Hepatocyte (in vitro differentiated cells): ENCODE data around the gene TTLL7. TPM values are rescaled to one million over a fixed set of nuclear protein-coding genes. Genes with fewer than 3 reads are reported as not detected.
A peak's percentile ranks its signal among the peaks of the same experiment; 100 is the strongest.

ENCODE experiments used
- DNase-seq: peaks from one replicate; pipeline ENCODE4 v3.0.0-alpha.2; 2016; ENCODE audit warnings: low spot score
- H2AFZ ChIP-seq: fragments of 200-600 bp; sonication (generic); 2 replicates; pipeline ENCODE4 v1.6.0; 2016; ENCODE audit warnings: antibody characterized with exemption, mild to moderate bottlenecking
- H3K27ac ChIP-seq: fragments of 200-600 bp; sonication (generic); 2 replicates; pipeline ENCODE4 v1.5.1; 2016; ENCODE audit warnings: mild to moderate bottlenecking
- H3K27me3 ChIP-seq: fragments of 200-600 bp; sonication (generic); 2 replicates; pipeline ENCODE4 v1.6.1; 2016
- H3K36me3 ChIP-seq: fragments of 200-600 bp; sonication (generic); replicated peaks from 2 replicates; pipeline ENCODE4 v1.5.1; 2016; ENCODE audit warnings: low read depth; ENCODE audit not compliant: insufficient read depth
- H3K4me1 ChIP-seq: fragments of 200-600 bp; sonication (generic); 2 replicates; pipeline ENCODE4 v1.5.1; 2016; ENCODE audit warnings: mild to moderate bottlenecking, moderate library complexity; ENCODE audit not compliant: insufficient read depth
- H3K4me2 ChIP-seq: fragments of 200-600 bp; sonication (generic); 2 replicates; pipeline ENCODE4 v1.6.0; 2016
- H3K4me3 ChIP-seq: fragments of 200-600 bp; sonication (generic); 2 replicates; pipeline ENCODE4 v1.5.1; 2016; ENCODE audit warnings: mild to moderate bottlenecking
- H3K79me2 ChIP-seq: fragments of 200-600 bp; sonication (generic); 2 replicates; pipeline ENCODE4 v1.6.0; 2017; ENCODE audit warnings: mild to moderate bottlenecking
- H3K9me2 ChIP-seq: fragments of 200-600 bp; sonication (generic); replicated peaks from 2 replicates; pipeline ENCODE4 v1.6.0; 2017; ENCODE audit warnings: mild to moderate bottlenecking; ENCODE audit not compliant: insufficient read depth
- H3K9me3 ChIP-seq: fragments of 200-600 bp; sonication (generic); 2 replicates; pipeline ENCODE4 v1.5.1; 2016; ENCODE audit warnings: low read depth, mild to moderate bottlenecking
- H4K20me1 ChIP-seq: fragments of 200-600 bp; sonication (generic); 2 replicates; pipeline ENCODE4 v1.6.0; 2016; ENCODE audit warnings: mild to moderate bottlenecking; ENCODE audit not compliant: insufficient read depth, poor library complexity, severe bottlenecking
- EZH2 ChIP-seq: fragments of 200-600 bp; sonication (generic); IDR thresholded peaks from 2 replicates; pipeline ENCODE4 v1.6.1; 2016; ENCODE audit warnings: antibody characterized with exemption, mild to moderate bottlenecking, borderline replicate concordance
- EZH2phosphoT487 ChIP-seq: fragments of 200-600 bp; sonication (generic); IDR thresholded peaks from one replicate; pipeline ENCODE4 v1.6.1; 2018; ENCODE audit warnings: antibody characterized with exemption, mild to moderate bottlenecking, low read depth, moderate library complexity; ENCODE audit not compliant: unreplicated experiment, severe bottlenecking
- WGBS: methylation state at CpG from one replicate; pipeline ENCODE4 v1.1.6; 2016; ENCODE audit warnings: low lambda C conversion rate; ENCODE audit errors: missing lambda C conversion rate; 5-methylcytosine and 5-hydroxymethylcytosine counted together
- polyA plus RNA-seq: library from polyadenylated mRNA; unstranded; fragments of >200 nt; fragmentation: Nextera tagmentation; extraction: Ambion mirVana; gene quantifications from 2 replicates; pipeline ENCODE4 v1.2.1, GENCODE V29; 2016
- total RNA-seq: library from RNA; depleted of rRNA; stranded (reverse); fragments of >200 nt; gene quantifications from 2 replicates; pipeline ENCODE4 v1.2.3, GENCODE V29; 2014
- TF ChIP-seq, protein P1 (sequence below): fragments of 200-600 bp; sonication (generic); IDR thresholded peaks from 2 replicates; pipeline ENCODE4 v1.5.1; 2016; ENCODE audit warnings: antibody characterized with exemption, mild to moderate bottlenecking; ENCODE audit not compliant: poor library complexity

The TTLL7 gene, protein sequence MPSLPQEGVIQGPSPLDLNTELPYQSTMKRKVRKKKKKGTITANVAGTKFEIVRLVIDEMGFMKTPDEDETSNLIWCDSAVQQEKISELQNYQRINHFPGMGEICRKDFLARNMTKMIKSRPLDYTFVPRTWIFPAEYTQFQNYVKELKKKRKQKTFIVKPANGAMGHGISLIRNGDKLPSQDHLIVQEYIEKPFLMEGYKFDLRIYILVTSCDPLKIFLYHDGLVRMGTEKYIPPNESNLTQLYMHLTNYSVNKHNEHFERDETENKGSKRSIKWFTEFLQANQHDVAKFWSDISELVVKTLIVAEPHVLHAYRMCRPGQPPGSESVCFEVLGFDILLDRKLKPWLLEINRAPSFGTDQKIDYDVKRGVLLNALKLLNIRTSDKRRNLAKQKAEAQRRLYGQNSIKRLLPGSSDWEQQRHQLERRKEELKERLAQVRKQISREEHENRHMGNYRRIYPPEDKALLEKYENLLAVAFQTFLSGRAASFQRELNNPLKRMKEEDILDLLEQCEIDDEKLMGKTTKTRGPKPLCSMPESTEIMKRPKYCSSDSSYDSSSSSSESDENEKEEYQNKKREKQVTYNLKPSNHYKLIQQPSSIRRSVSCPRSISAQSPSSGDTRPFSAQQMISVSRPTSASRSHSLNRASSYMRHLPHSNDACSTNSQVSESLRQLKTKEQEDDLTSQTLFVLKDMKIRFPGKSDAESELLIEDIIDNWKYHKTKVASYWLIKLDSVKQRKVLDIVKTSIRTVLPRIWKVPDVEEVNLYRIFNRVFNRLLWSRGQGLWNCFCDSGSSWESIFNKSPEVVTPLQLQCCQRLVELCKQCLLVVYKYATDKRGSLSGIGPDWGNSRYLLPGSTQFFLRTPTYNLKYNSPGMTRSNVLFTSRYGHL
- 3.4 and 3.5 TPM in 2 replicates for total RNA-seq
- 1.9 and 2.3 TPM in 2 replicates for polyA plus RNA-seq

DNA sequence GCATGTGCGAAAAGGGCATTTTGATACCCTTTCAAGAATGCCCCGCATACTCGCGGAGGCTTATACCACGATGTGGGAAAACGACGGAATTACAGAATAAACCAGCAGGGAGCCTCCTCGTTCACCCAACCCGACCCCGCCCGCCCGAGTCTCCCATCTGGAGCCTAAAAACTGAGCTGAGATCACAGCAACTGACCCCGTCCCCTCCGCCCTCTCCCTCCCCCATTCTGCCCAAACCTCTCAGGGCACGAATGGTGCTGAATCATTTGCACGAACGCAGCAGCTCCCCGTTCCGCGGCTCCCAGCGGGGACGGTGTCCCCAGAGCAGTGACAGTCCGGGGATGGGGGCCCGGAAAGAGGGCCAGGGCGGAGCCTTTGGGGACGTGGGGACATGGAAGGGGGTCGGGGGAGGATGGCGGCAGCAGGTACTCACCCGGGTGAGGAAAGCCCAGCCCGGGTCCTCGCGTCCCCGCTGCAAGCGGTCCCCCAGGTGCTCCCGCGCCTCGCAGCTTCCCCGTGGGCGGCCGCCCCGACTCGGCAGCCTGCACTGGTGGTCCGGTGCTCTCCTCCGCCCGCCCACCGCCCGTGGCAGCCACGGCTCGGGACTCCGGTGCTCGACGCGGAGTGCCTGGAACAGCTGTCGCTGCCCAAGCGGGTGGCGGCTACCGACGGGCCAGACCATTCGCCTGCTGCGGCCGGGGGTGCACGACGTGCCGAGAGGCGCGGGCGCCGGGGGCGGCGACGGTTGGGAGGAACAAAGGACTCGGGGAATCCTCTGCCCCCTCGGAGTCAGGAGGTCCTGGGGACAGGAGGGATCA is at the start of gene TTLL7:
TTLL7 (minus strand) TSS at position 635 of the 818 bp plus-strand sequence. CDS start 46,921 bp downstream, outside the sequence.
- Histone ChIP-seq H3K9me3 (no peaks in the 10 kb centered on the region), H3K4me3 (peak within 1 kb of the TSS; percentile 75), H2AFZ (peak within 1 kb of the TSS; percentile 97), H3K4me1 (peaks cover 5% of the 10 kb centered on the region), H3K27me3 (peaks cover 28% of the 10 kb centered on the region), H3K9me2 (no peaks in the 10 kb centered on the region), H3K27ac (no peak within 1 kb of the TSS), H3K4me2 (peak within 1 kb of the TSS; percentile 99), H3K36me3 (no peaks in the 10 kb centered on the region), H3K79me2 (no peaks in the 10 kb centered on the region), H4K20me1 (no peaks in the 10 kb centered on the region)
- TF ChIP-seq, protein P1, sequence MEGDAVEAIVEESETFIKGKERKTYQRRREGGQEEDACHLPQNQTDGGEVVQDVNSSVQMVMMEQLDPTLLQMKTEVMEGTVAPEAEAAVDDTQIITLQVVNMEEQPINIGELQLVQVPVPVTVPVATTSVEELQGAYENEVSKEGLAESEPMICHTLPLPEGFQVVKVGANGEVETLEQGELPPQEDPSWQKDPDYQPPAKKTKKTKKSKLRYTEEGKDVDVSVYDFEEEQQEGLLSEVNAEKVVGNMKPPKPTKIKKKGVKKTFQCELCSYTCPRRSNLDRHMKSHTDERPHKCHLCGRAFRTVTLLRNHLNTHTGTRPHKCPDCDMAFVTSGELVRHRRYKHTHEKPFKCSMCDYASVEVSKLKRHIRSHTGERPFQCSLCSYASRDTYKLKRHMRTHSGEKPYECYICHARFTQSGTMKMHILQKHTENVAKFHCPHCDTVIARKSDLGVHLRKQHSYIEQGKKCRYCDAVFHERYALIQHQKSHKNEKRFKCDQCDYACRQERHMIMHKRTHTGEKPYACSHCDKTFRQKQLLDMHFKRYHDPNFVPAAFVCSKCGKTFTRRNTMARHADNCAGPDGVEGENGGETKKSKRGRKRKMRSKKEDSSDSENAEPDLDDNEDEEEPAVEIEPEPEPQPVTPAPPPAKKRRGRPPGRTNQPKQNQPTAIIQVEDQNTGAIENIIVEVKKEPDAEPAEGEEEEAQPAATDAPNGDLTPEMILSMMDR: no peak
- TF ChIP-seq EZH2: no peak
- no peak for TF ChIP-seq EZH2phosphoT487
- 1% methylated on average over 49 of the region's 73 CpGs for WGBS
- DNase-seq: peak; percentile 79

DNA sequence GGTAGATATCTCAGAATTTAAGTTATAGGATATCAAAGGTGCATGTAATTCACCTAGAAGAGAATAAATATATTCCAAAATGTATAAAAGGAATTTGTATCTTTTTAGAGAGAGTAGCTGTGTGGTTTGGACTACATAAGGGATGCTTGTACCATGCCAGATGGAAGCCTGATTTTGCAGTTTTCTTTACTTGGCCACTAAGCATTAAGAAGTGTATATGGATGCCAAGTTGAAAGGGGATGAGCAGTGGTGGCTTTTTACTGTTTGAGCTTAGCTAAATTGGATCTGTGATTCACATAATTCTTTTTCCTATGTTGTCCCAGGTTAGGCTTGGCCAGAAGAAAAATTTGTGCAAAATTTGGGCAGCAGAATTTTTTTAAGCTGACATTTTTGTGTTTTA is 43.5 kb upstream of the TTLL7 start:
- Histone ChIP-seq H3K4me2 (no peak overlapping the region), H3K4me1 (no peaks in the 10 kb centered on the region), H3K27me3 (no peaks in the 10 kb centered on the region), H3K9me3 (no peaks in the 10 kb centered on the region), H2AFZ (no peak overlapping the region), H4K20me1 (no peaks in the 10 kb centered on the region), H3K4me3 (no peak overlapping the region), H3K9me2 (no peaks in the 10 kb centered on the region), H3K36me3 (no peaks in the 10 kb centered on the region), H3K27ac (no peak overlapping the region), H3K79me2 (no peaks in the 10 kb centered on the region)
- DNase-seq: no peak
- TF ChIP-seq EZH2 (no peak), EZH2phosphoT487 (no peak)
- TF ChIP-seq, protein P1: no peak

DNA sequence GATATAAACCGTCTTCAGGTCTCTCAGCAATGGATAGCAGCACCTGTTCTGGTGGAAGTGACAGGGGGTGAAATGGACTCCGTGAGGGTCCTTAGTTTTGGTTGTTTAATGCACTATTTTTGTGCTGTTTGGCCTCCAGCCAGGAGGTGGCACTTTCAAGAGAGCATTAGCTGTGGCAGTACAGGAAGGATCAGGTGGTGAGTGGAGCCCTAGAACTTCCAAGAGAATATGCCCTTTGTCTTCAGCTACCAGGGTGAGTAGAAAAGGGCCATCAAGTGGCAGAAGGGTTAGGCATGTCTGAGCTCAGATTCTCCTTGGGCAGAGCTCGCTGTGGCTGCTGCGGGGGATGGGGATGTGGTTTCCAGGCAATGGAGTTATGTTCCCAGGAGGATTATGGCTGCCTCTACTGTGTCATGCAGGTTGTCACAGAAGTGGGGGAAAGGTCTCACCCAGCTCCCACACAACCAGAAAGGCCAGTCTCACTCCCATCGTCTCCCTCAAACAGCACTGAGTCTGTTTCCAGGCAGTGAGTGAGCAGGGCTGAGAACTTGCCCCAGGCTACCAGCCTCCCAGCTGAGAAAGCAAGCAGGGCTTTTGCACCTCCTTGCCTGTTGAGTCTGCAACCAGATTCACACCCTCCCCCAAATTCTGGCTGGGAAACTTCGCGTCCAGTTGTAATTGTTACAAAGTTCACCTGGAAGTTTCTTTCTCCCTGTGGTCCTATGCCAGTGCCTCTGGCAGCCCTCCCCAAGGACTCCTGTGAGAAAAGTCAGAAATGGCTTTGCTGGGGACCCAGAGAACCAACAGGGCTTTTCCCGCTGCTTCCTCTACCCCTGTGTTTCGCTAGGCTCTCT is 39.1 kb upstream of the TTLL7 start:
- no peaks in the 10 kb centered on the region for H3K9me3 ChIP-seq
- no peak overlapping the region for H3K4me3 ChIP-seq
- no peak for DNase-seq
- H3K27me3 ChIP-seq: no peaks in the 10 kb centered on the region
- no peaks in the 10 kb centered on the region for H4K20me1 ChIP-seq
- no peaks in the 10 kb centered on the region for H3K79me2 ChIP-seq
- WGBS: 76% methylated on average over 9 of the region's 9 CpGs
- H3K9me2 ChIP-seq: no peaks in the 10 kb centered on the region
- no peak overlapping the region for H3K4me2 ChIP-seq
- no peak overlapping the region for H3K27ac ChIP-seq
- H3K4me1 ChIP-seq: no peaks in the 10 kb centered on the region
- TF ChIP-seq, protein P1: no peak
- TF ChIP-seq EZH2phosphoT487 (no peak), EZH2 (no peak)
- H3K36me3 ChIP-seq: no peaks in the 10 kb centered on the region
- no peak overlapping the region for H2AFZ ChIP-seq
